ENCODE data around the gene RIC8B. TPM values are rescaled to one million over a fixed set of nuclear protein-coding genes. Genes with fewer than 3 reads are reported as not detected.

RIC8B gene
- total RNA-seq, 1 donor from 2014 or later: 19.7 TPM

DNA sequence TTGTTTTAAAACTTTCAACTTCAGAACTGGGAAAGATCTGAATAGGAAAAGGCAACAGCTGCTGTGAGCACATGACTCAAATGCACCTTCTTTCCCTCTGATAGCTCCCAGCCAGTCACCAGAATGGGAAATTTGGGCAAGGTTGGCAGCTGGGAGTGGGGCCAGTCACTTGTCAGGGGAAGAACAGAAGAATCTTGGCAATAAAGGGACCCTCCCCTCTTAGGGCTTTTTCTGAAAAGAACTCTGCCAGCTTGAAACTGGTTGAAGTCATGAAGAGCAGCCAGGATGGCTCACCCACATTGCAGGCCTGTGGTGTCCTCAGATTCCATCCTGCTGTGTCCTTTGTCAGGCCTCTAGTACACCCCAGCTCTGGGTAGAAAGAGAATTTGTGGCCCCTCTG, 10.3 kb upstream of the RIC8B start:
- H3K36me3 Mint-ChIP-seq (ENCODE audit: low read depth, unreplicated experiment): no peaks in the 10 kb centered on the region
- H3K9ac ChIP-seq (ENCODE audit: low read length): no peak overlapping the region
- no peaks in the 10 kb centered on the region for H3K79me2 ChIP-seq (ENCODE audit: insufficient read depth, low read length)
- H3K36me3 ChIP-seq (ENCODE audit: insufficient read depth, low read length): no peaks in the 10 kb centered on the region
- FAIRE-seq: no peak
- no peak overlapping the region for H3K27ac Mint-ChIP-seq (ENCODE audit: unreplicated experiment)
- peaks cover 30% of the 10 kb centered on the region for H3K4me1 ChIP-seq (ENCODE audit: insufficient read depth, low read length)
- no peaks in the 10 kb centered on the region for H3K27me3 ChIP-seq (ENCODE audit: insufficient read depth, low read length)
- H4K20me1 ChIP-seq (ENCODE audit: insufficient read depth, low read length): no peaks in the 10 kb centered on the region
- DNase-seq (ENCODE audit: low read depth): no peak
- H3K4me1 Mint-ChIP-seq (ENCODE audit: low read depth, unreplicated experiment): peaks cover 42% of the 10 kb centered on the region
- H3K9me3 Mint-ChIP-seq (ENCODE audit: unreplicated experiment): no peaks in the 10 kb centered on the region
- no peak overlapping the region for H3K4me2 ChIP-seq (ENCODE audit: low read length)
- TF ChIP-seq, protein P1, sequence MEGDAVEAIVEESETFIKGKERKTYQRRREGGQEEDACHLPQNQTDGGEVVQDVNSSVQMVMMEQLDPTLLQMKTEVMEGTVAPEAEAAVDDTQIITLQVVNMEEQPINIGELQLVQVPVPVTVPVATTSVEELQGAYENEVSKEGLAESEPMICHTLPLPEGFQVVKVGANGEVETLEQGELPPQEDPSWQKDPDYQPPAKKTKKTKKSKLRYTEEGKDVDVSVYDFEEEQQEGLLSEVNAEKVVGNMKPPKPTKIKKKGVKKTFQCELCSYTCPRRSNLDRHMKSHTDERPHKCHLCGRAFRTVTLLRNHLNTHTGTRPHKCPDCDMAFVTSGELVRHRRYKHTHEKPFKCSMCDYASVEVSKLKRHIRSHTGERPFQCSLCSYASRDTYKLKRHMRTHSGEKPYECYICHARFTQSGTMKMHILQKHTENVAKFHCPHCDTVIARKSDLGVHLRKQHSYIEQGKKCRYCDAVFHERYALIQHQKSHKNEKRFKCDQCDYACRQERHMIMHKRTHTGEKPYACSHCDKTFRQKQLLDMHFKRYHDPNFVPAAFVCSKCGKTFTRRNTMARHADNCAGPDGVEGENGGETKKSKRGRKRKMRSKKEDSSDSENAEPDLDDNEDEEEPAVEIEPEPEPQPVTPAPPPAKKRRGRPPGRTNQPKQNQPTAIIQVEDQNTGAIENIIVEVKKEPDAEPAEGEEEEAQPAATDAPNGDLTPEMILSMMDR (IDR thresholded peaks at IDR 0.05; ENCODE audit: insufficient read depth, low read depth, low read length): no peak
- no peak for TF ChIP-seq EZH2 (IDR thresholded peaks at IDR 0.05; ENCODE audit: insufficient read depth, low read length)
- H3K27me3 Mint-ChIP-seq (ENCODE audit: low read depth, unreplicated experiment): no peaks in the 10 kb centered on the region
- H2AFZ ChIP-seq (ENCODE audit: low read depth, low read length): no peak overlapping the region
- no peak overlapping the region for H3K4me3 Mint-ChIP-seq (ENCODE audit: unreplicated experiment)
- H3K27ac ChIP-seq (ENCODE audit: low read depth, low read length): no peak overlapping the region
- H3K9me3 ChIP-seq (ENCODE audit: insufficient read depth, low read depth, low read length): no peaks in the 10 kb centered on the region
- no peak overlapping the region for H3K4me3 ChIP-seq (ENCODE audit: insufficient read depth, low read depth, low read length)

DNA sequence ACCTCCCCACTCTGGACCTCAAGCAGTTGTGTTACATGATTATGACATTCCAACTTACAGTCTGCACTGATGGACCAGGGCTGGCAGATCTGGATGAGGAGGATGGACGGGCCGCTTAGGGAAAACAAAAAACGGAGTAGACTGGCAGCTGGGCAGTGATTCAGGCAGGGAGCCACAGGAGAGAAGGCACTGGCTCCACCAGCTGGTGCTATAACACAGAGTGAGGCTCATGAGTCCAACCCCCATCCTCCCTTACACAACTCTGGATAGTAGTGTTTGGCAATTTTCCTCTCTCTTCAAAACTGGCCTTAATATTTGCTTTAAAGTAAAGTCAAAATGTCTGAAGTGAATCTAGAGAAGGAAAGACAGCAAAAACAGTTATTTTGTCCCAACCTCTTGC, 9.7 kb upstream of the RIC8B start:
- Mint-ChIP-seq H3K27me3 (ENCODE audit: low read depth, unreplicated experiment) (no peaks in the 10 kb centered on the region), H3K27ac (ENCODE audit: unreplicated experiment) (no peak overlapping the region), H3K4me3 (ENCODE audit: unreplicated experiment) (no peak overlapping the region), H3K9me3 (ENCODE audit: unreplicated experiment) (no peaks in the 10 kb centered on the region), H3K4me1 (ENCODE audit: low read depth, unreplicated experiment) (peaks cover 46% of the 10 kb centered on the region), H3K36me3 (ENCODE audit: low read depth, unreplicated experiment) (no peaks in the 10 kb centered on the region)
- H3K27ac ChIP-seq (ENCODE audit: low read depth, low read length): no peak overlapping the region
- H3K4me3 ChIP-seq (ENCODE audit: insufficient read depth, low read depth, low read length): no peak overlapping the region
- H3K4me1 ChIP-seq (ENCODE audit: insufficient read depth, low read length): peaks cover 32% of the 10 kb centered on the region
- no peak for FAIRE-seq
- H2AFZ ChIP-seq (ENCODE audit: low read depth, low read length): no peak overlapping the region
- no peaks in the 10 kb centered on the region for H3K27me3 ChIP-seq (ENCODE audit: insufficient read depth, low read length)
- H3K9me3 ChIP-seq (ENCODE audit: insufficient read depth, low read depth, low read length): no peaks in the 10 kb centered on the region
- H3K4me2 ChIP-seq (ENCODE audit: low read length): no peak overlapping the region
- no peak for DNase-seq (ENCODE audit: low read depth)
- no peaks in the 10 kb centered on the region for H4K20me1 ChIP-seq (ENCODE audit: insufficient read depth, low read length)
- H3K9ac ChIP-seq (ENCODE audit: low read length): no peak overlapping the region
- H3K79me2 ChIP-seq (ENCODE audit: insufficient read depth, low read length): no peaks in the 10 kb centered on the region
- no peaks in the 10 kb centered on the region for H3K36me3 ChIP-seq (ENCODE audit: insufficient read depth, low read length)
- no peak for TF ChIP-seq EZH2 (IDR thresholded peaks at IDR 0.05; ENCODE audit: insufficient read depth, low read length)
- TF ChIP-seq, protein P1 (IDR thresholded peaks at IDR 0.05; ENCODE audit: insufficient read depth, low read depth, low read length): no peak

DNA sequence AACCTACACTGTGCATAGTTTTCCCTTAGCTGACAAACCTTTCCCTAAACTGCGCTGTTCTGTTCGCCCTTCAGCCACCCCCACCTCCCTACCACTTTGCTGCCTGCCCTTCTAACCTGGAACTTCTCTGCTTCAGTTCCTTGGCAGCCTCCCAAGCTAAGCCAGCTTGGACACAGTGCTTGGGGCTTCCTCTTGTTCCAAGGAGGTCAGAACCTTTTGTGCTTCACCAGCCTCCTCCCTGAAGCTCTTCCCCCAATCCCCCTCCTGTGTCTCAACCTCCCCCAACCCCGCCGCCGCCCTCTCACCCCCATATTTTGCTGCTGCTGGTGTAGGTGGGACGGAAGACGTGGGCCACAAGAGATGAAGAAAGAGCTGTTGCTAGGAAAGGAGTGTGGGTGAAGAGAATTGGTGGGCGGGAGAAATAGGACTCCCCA, 8.1 kb upstream of the RIC8B start:
- Histone ChIP-seq H3K27me3 (ENCODE audit: insufficient read depth, low read length) (no peaks in the 10 kb centered on the region), H3K27ac (ENCODE audit: low read depth, low read length) (no peak overlapping the region), H3K9ac (ENCODE audit: low read length) (no peak overlapping the region), H3K4me1 (ENCODE audit: insufficient read depth, low read length) (peaks cover 32% of the 10 kb centered on the region), H3K36me3 (ENCODE audit: insufficient read depth, low read length) (no peaks in the 10 kb centered on the region), H3K9me3 (ENCODE audit: insufficient read depth, low read depth, low read length) (no peaks in the 10 kb centered on the region), H4K20me1 (ENCODE audit: insufficient read depth, low read length) (no peaks in the 10 kb centered on the region), H3K4me3 (ENCODE audit: insufficient read depth, low read depth, low read length) (no peak overlapping the region), H3K4me2 (ENCODE audit: low read length) (peak overlapping the region; percentile 15), H2AFZ (ENCODE audit: low read depth, low read length) (no peak overlapping the region), H3K79me2 (ENCODE audit: insufficient read depth, low read length) (no peaks in the 10 kb centered on the region)
- H3K27me3 Mint-ChIP-seq (ENCODE audit: low read depth, unreplicated experiment): no peaks in the 10 kb centered on the region
- FAIRE-seq (no peak), DNase-seq (ENCODE audit: low read depth) (no peak)
- no peak overlapping the region for H3K4me3 Mint-ChIP-seq (ENCODE audit: unreplicated experiment)
- no peak for TF ChIP-seq EZH2 (IDR thresholded peaks at IDR 0.05; ENCODE audit: insufficient read depth, low read length)
- TF ChIP-seq, protein P1 (IDR thresholded peaks at IDR 0.05; ENCODE audit: insufficient read depth, low read depth, low read length): no peak
- peak overlapping the region; percentile 80 for H3K27ac Mint-ChIP-seq (ENCODE audit: unreplicated experiment)
- H3K4me1 Mint-ChIP-seq (ENCODE audit: low read depth, unreplicated experiment): peaks cover 43% of the 10 kb centered on the region
- H3K36me3 Mint-ChIP-seq (ENCODE audit: low read depth, unreplicated experiment): no peaks in the 10 kb centered on the region
- H3K9me3 Mint-ChIP-seq (ENCODE audit: unreplicated experiment): no peaks in the 10 kb centered on the region

Data from astrocyte (in vitro differentiated cells and primary cell).